ENCODE data around the gene HDAC3.

HDAC3 gene

DNA sequence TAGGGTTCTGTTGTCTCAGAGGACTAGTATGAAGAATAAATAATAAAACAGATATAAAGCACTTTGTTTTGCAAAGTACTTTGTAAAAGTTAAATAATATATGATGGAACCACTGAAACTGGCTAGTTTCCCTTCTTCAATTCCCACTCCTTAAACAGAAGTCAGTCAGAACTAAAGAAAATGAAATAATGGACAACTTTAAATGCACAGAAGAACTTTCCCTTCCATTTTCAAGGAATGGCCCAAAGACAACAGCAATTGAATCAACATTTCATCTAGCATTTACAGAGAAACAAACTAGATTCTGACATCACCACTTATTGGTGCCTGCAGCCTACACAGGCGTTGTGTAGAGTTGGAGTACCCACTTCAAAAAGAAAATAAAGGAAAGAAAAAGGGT, 34.0 kb downstream of the HDAC3 start:
- DNase-seq (ENCODE audit: low spot score) = no peak

- DNase-seq (ENCODE audit: low spot score) = no peak
Measured at GRCh38 chr5:141598391-141599345, 38.0 kb downstream of the HDAC3 start.

DNA sequence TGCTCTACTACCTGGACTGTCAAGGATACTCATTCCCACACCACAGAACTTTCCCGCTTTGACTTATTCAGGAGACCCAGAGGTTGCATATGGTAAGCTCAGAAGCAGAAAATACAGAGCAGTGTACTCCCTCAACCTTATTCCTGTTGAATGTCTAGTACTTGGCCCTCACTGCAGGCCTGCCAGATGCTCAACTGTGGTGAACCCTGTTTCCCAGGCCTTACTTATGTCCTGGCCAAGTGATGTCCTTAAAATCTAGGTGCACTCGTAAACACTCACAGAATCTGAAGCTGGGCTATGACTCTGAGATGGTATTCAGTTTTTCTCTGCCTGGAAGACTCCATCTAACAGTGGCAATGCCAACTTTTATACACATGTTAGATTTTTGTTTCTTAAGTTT, 38.8 kb downstream of the HDAC3 start:
- DNase-seq (ENCODE audit: low spot score) = no peak

DNA sequence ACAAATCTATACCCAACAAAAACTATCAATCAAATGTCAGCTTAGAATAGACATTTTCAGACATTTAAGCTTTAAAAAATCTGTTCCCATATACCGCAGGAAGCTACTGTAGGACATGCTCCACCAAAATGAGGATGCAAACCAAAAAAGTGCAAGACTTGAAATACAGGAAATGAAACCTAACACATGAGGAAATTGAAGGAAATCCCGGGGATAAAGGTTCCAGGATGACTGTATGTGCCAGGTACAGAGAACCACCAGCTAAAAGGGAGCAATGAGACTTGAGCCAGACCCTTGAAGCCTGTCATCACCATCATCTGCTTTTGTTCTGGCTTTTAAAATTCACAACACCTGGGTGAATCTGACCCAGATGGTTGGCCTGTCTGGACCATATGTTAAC, 39.3 kb downstream of the HDAC3 start:
- no peak for DNase-seq (ENCODE audit: low spot score)

- DNase-seq (ENCODE audit: low spot score) = no peak
Measured at GRCh38 chr5:141596867-141597266, 39.8 kb downstream of the HDAC3 start.

- no peak for DNase-seq (ENCODE audit: low spot score)
Measured at GRCh38 chr5:141590127-141590526, 46.5 kb downstream of the HDAC3 start.

DNA sequence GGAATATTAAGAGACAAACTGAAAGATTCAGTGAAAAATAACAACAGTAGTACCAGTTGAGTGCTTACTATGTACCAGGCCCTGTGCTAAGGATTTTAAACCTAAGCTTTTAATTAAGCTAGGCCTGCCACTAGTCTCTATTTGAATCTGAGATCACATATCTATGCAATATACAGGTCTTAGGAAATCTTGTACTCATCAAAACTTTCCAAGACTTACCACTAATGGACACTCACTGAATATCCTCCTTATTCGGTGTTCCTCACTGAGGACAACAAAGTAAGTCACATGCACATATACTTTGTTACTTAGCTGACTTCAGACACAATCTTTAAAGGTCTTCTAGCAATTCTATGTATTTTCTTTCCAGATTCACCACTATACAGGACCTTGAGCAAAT, 50.4 kb downstream of the HDAC3 start:
- no peak for DNase-seq (ENCODE audit: low spot score)

- DNase-seq (ENCODE audit: low spot score) = no peak
Measured at GRCh38 chr5:141585594-141585993, 51.1 kb downstream of the HDAC3 start.

GRCh38 chr5:141574122-141574510, 62.5 kb downstream of the HDAC3 start:
- no peak for DNase-seq (ENCODE audit: low spot score)

DNA sequence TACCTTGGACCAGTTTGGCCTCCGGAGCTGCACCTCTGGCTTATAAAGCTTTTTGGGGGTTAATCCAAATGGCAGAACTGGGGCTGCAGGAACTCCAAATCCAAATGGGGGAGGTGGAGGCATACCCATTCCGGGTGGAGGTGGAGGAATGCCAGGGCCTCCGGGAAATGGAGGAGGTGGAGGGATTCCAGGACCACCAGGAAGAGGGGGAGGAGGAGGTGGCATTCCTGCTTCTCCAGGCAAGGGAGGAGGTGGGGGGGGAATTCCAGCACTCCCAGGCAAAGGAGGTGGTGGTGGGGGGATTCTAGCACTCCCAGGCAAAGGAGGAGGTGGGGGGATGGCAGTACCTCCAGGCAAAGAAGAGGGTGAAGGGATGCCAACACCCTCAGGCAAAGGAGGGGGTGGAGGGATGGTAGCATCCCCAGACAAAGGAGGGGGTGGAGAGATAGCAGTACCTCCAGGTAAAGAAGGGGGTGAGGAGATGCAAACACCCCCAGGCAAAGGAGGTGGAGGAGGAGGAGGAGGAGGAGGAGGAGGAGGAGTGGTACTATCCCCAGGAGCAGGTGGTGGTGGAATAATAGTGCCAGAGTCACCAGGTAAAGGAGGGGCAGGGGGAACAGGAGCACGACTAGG, 63.0 kb downstream of the HDAC3 start:
- DNase-seq (ENCODE audit: low spot score) = no peak

All from hematopoietic multipotent progenitor cell treated with erythropoietin and hydrocortisone succinate and interleukin-3 and kit ligand, for 17 days (in vitro differentiated cells).